Activated T-cell treated with anti-CD3 and anti-CD28 coated beads for 4 hours (primary cell): Measurements from ENCODE around the gene PTER.

Source experiments
- DNase-seq: peaks from one replicate; pipeline ENCODE4 v3.0.0-alpha.2; 2020

The PTER gene, protein sequence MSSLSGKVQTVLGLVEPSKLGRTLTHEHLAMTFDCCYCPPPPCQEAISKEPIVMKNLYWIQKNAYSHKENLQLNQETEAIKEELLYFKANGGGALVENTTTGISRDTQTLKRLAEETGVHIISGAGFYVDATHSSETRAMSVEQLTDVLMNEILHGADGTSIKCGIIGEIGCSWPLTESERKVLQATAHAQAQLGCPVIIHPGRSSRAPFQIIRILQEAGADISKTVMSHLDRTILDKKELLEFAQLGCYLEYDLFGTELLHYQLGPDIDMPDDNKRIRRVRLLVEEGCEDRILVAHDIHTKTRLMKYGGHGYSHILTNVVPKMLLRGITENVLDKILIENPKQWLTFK

DNA sequence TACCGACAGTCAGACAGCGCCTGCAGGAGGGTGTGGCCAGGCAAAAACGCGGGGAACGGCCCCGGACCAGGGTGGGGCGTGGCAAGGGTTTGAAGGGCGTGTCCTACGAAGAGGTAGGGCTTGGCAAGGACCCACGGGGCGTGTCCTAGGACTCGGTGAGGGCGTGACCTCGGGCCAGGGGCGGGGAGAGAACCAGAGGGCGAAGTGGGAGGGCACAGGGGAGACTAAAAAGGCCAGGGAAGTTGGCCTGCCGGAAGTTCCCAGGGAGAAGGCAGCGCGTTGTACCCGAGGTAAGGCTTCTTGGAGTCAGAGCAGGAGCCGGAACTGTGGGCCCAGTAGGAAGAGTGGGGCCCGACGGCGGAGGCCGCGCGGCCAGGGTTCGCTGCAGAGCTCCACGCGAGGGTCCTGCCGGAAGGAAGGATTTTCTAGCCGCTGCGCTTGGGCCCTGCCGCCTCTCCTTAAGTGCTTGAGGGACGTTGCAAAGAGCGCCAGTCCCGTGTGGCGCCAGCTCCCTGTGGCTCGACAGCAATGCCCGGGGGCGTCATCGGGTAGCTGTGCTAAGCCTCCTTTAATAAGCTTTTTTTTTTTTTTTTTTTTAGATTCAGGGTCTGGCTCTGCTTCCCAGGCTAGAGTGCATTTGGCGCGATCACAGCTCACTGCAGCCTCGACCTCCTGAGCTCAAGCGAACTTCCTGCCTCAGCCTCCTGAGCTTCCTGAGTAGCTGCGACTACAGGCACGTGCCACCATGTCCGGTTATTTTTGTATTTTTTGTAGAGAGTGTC is at the start of gene PTER:
PTER (plus strand) TSS at position 253 of the 782 bp plus-strand sequence. CDS start 47,375 bp downstream, outside the sequence.
- peak; percentile 99 for DNase-seq

DNA sequence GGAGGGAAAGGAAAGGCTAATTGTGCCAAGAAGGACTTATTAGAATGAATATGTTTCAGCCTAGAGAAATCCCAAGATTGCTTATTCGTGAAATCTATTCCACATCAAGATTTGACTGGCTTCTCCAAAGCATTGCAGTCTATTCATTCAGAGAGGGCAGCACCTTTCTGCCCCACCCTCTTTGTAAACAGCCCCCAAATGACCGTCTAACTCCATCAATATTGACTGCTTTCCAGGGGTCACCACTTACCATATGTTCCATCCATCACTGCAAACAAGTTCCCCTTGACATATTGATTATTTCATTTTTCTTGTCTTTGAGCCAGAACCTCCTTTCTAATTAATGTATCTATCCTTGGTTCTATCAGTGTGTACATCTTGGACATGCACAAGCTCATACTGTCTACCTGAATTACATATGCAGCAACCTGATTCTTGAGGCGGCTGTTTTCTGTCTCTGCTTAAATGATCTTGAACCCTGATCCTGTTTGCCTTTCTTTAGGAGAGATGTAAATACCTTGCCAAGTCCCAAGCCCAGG is 44.2 kb upstream of the PTER start:
- DNase-seq: no peak

DNA sequence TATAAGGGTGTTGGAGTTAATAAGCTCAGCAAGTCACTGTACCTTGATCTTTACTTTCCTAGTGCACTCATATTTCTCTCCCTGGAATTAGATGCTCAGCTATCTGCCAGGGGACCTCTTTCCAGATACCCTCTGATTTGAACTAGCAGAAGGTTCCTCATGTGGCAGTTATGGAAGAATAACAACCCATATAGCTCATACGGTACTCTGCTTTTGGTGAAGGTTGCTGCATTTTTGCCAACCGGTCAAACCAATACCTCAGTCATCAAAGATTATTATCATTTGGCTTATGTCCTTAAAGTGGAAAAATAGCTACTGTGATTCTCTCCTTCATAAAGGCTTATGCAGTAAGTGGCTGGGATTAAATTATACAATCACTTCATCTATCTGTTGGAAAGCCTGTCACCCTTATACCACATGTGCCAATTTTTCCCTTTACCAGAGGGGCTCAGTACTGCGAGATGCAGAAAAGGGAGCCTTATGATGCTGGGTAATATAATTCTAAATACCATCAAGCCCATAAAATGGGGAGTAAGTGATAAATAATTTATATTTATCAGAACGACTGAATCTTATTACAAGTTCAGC is 43.4 kb upstream of the PTER start:
- no peak for DNase-seq

DNA sequence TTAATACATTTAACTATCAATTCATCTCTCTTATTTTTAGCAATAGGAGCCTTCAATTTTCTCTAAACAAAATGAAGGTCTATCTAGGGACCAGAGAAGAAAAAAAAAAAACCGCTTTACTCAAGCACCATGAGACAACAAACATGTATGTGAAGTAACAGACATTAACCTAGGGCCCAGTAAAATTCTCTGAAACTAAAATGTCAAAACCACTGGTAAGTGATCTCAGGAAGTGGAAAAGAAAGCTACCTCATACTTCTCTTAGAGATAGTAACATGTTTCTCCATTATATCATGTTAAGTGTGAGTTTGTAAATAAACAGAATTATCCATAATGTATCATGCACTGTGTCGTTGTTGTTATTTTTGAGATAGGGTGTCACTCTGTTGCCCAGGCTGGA is 35.4 kb upstream of the PTER start:
- no peak for DNase-seq

DNA sequence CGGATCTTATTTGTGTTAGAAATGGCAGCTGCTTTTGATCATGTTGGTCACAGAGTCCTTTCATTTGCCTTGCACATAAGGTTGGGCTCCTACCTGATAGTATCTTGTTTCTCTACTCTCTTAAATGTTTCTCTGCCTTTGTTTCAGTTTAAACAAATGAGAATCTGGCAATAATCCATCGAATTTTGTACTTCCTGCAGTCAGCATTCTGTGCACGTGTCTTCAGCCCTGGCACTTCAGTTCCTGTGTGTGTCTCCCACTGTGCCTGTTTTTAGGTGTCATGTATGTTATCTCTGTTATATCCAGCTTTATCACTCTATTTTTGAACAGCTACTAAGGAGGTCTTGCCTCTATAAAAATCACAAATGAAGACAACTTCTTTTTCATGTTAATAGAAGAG is 28.4 kb upstream of the PTER start:
- no peak for DNase-seq

DNA sequence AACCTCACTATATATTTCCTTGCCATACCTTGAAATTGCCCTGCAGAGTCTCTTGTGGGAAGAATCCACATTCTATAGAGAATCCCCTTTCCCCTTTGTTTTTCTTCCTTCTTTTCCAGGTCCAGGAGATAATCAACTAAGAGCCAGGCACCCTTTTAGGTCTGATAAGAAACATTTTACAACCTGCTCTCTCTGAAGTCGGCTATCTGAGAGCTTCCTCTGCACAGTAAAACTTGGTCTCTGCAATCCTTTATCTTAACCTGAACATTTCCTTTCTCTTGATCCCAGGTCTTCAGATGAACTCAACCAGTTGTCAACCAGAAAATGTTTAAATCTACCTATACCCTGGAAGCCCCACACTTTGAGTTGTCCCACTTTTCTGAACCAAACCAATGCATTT is 19.5 kb upstream of the PTER start:
- DNase-seq: no peak

DNA sequence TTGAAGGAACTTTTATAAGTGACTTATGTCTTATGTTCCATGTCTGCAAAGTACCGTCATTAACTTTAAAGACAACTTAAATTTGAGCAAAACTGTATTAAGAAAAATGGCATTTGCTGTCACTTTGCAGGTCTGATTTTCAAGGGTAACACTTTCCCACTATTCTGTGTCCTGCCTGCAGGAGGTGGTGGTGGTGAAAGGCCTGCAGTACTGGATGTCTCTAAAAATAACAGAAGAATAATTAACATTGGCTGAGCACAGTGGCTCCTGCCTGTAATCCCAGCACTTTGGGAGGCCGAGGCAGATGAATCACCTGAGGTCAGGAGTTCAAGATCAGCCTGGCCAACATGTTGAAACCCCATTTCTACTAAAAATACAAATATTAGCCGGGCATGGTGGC is 13.2 kb upstream of the PTER start:
- no peak for DNase-seq

DNA sequence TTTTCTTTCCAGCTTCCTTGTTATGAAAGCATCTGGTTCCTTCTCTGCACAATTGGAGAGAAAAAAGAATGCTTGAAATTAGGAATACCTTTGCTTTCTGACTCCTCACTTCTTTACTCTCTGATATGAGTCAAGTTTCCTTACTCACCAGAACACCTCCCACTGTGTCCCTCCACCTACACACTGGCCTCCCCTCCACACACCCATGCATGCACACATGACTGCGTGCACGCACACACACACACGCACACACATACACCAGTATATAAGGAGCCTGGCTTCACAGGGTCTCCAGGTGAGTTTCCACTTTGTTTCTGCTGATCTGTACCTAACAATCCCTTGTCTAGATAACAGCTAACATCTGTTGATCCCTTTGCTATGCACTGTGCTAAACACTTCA is 11.4 kb upstream of the PTER start:
- DNase-seq: no peak

DNA sequence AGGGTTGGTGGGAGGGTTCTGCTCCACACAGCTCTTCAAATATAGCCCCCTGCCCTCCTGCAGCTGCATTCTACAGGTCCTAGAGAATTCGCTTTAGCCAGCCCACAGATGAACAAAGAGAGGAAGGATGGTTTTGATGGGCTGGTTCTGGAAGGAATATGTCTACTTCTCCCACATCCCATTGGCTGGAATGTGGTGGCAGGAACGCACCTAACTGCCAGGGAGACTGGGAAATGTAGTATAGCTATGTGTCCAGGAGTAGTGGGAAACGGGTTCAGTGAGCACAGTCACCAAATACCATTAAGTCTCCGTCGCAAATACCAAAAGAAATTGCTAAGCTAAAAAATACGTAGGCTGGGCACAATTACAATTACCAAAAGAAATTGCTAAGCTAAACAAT is 7.3 kb upstream of the PTER start:
- DNase-seq: no peak

DNA sequence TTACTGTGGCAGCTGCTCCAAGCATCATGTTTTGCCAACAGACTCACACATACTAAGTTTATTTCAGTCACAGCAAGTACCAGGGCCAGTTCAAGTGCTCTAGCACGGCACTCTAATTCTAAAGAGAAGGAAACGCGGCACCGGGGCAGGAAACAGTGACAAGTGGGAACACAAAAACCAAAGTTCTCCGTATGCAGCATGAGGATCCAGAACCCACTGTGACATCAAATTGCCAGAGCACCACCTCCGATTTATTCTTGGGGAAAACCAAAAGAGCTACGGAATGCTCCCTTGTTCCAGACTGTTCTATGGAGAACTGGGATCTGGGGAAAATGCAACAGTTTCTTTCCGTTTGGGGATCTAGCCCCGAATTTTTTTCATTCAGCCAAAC is 448 bp upstream of the PTER start:
- no peak for DNase-seq

DNA sequence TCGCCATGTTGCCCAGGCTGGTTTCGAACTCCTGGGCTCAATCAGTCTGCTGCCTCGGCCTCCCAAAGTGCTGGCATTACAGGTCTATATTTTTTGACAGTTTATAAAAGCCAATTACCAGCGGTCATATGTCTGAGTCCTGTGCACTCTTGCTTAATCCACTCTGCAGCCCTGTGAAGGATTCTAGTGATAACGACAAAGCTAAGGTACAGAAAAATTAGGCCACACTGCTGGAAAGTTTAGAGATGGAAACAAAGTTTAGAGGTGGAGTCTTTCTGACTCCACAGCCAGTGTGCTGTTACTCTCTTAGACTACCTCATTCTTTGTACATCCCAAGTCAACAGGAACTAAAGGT is 707 bp downstream of the PTER start:
- DNase-seq: no peak

DNA sequence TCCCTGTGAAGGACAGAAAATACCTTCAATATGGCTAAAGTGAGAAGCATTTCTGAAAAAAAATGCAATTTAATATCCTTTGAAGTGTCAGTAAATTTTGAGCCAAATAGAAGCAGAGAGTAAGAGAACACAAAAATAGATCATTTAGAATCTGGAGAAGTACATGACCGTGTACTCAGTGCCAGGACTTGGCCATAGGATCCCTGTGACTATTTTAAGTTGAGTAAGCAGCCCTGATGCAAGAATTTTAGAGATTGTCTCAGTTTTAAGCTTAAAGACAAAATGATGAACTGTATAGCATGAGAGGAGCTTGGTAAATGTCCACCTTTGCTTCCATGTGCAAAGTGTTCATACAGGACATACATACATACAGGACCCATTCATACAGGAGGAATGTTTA is 2.5 kb downstream of the PTER start:
- DNase-seq: no peak

DNA sequence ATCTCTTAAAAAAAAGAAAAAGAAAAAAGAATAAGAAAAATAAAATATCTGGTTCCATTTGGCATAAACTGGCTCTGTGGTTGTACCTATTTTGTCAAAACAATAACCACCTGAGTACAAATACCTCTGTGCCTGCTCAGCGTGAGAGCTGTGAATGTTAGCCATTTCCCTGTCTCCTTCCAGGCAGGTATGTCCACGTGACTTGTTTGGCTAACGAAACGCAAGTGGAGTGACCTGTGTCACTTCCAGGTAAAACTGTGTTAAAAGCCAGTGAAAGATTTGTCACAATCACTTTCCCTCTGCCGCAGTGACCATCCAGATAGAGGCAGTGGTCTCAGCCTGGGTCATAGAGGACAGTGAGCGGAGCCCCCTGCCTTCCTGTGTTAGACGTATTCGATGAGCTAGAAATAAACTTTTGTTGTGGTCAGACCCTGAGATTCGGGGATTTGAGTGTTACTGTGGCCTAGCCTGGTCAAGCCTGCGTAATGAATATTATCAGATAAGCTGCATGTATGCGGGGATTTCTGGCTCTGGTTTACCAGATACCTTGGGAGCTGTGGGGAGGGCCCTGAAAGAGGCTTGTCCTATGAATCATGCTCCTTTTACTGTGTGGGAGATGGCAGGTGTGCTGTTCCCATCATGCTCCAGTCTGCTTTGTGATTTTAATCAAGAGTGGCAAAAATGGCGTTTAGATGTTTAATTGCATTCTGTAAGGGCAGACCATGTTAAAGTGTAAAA is 3.8 kb downstream of the PTER start:
- no peak for DNase-seq

DNA sequence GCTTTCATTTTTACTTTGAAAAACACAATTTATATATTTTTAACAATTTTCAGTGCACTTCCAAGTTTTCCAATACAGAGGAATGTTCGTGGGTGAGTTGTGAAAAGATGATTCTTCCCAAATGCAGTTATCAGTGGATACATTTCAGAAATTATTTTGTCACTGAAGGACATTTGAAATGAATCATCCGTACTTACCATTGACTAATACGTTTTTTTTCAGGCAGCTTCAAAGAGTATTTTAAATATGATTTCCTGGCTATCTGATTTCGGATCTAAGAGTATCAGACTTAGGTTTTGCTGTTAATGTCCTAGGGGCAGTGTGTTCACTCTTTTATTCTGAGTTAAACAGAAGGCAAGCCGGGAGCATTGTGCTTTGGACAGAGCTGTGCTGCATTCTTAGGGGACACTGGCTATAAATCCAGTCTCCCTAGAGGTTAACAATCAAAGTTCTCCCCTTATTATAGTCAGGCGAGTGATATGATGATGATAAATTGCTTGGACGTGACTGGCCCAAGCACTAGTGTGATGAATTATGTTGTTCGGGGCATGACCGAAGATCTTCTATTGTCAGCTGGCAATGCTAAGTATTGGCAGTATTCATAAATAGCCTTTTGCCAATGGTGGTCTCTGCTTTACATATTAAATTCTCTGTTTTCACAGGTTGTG is 4.5 kb downstream of the PTER start:
- no peak for DNase-seq

DNA sequence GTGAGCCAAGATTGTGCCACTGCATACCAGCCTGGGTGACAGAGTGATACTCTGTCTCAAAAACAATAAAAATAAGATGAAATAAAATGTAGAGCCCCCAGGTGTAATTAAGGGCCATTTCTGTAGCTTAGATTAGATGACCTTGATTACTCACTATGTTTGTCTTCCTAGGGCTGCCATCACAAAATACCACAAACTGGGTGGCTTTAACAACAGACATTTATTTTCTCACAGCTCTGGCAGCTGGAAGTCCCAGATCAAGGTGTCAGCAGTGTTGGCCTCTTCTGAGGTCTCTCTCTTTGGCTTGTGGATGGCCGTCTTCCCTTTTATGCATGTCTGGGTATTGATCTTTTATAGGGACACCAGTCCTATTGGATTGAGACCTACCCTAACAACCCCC is 6.1 kb downstream of the PTER start:
- DNase-seq: no peak

DNA sequence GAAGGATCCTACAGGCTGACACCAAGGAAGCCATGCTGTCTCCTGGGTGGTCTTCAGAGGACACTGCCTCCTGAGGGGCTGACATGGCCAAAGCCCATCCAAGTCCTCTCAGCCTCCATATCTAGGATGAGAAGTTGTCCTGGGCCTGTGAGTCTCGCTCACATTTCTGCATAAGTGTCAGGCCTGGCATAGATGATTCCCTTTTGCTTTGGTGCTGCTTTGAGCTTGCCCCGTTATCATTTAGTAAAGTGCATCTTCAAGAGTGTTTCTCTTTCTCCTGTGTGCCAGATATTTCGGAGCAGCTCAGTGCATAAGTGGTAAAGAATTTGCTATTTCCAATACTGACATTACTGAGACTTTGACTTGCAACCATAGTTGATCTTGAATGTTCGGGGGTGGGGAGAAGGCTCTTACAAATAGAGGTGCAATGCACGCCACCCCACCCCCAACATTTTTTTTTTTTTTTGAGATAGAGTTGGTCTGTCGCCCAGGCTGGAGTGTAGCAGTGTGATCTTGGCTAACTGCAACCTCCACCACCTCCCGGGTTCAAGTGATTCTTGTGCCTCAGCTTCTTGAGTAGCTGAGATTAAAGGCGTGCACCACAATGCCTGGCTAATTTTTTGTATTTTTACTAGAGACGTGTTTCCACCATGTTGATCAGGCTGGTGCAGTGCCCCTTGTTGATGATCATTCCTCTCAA is 9.1 kb downstream of the PTER start:
- no peak for DNase-seq

DNA sequence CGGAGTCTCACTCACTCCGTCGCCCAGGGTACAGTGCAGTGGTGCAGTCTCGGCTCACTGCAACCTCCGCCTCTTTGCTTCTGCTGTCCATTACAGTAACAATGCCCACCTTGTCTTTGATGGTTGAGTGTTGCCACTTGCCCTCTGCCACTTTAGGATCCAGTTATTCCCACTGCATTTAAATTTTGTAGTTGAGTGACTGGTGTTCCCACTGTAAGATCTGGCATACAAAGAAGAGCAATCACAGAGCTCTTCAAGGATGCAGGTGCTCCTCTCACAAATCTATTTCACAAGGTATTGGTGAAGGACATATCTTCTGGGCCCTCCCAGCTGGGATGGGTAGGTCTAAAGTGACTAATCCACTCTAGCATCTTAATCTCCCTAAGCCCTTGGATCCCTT is 12.6 kb downstream of the PTER start:
- DNase-seq: no peak

DNA sequence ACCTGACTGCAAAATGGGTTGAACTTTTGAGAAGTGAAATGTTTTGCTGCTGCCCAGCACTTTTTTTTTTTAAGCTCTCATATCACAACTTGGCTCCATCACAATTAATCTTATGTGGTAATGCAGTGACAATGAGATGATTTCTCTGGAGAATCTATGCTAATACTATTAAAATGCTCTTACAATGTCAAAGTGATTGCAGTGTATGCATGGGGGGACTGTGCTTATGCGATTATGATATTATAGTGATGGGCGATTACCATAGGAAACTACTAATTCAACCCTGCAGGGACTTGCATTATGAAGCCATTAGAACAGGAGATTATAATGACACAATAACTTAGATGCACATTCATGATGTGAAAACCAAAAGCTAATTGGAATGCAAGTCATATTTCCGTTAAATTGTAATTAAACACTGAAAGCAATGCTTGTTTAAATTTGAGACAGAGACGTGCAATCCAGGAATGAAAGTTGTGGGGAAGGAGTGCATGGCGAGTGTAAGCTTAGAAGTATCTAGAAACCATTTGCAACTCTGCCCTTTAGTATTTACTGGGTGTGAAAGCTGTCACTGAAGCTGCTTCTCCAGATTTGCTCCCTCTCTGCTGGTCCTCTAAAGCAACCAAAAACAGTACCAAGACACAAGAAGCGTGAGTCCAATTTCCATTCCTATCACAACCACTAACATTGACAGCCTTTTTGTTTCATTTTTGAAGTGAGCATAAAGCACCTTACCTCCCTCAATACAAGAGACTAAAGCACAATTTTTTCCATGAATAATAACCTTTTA is 21.6 kb downstream of the PTER start:
- DNase-seq: no peak

DNA sequence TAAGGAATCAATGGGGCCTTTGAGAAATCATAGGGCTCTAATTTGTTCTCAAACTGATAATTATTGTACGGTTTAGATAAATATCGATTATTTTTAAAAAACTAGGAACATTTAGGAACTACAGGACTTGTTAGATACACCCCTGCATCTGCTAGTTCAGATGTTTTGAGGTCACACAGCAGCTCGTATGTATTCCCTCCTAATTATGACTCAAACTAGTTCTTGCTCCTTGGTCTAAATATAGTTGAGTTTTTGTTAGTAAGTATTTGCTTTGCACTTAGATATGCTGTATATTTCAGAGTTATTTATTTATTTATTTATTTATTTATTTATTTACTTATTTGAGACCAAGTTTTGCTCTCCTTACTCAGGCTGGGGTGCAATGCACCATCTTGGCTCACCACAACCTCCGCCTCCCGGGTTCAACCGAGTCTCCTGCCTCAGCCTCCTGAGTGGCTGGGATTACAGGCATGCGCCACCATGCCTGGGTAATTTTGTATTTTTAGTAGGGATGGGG is 22.7 kb downstream of the PTER start:
- DNase-seq: no peak

DNA sequence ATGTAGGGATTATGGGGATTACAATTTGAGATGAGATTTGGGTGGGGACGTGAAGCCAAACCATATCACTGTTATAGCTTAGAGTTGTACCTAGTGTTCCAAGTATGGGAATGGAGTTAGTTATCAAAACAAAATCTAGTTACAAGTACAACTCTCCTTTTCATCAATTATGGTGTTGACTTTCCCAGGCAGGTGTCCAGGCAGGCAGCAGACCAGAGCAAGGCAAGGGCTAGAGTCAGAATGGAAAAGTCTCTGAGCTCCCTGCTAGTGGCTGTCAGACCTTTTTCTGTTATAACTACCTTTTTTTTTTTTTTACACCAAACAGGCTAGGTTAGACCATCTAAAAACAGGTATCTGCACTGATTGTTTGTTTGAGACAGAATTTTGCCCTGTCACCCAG is 29.2 kb downstream of the PTER start:
- DNase-seq: no peak

DNA sequence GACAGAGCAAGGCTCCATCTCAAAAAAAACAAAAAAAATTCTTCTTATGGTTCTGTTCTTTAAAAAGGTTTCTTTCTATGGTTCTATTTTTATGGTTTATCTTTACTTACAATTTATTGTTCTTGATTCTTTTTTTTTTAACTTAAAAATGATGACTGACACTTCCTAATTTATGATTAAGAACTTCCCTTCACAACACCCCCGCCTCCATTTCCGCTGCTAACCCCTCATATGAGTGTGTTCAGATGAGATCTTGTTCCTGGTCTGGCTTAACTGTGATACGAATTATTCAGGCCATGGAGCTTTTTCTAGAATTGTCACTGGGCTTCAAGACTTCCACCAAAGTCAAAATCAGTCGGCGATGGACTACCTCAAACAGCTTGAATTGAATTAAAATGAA is 33.9 kb downstream of the PTER start:
- DNase-seq: peak; percentile 7
